GM23338 (cell line): ENCODE results near the gene CIITA. TPM values are rescaled to one million over a fixed set of nuclear protein-coding genes. Genes with fewer than 3 reads are reported as not detected.

ENCODE experiments used
- ATAC-seq: fragments of 200-7000 bp; cut with Tn5 transposase; 3 replicates; pipeline ENCODE4 v1.9.1; 2020
- DNase-seq: peaks from one replicate; pipeline ENCODE4 v3.0.0-alpha.2; 2015; ENCODE audit warnings: low spot score
- H2AFZ ChIP-seq: fragments of 200-600 bp; sonication (generic); 2 replicates; pipeline ENCODE4 v1.8.0; 2016; ENCODE audit warnings: antibody characterized with exemption, mild to moderate bottlenecking, moderate library complexity
- H3F3A ChIP-seq: fragments of 200-600 bp; sonication (generic); replicated peaks from 2 replicates; pipeline ENCODE4 v1.8.0; 2017; ENCODE audit warnings: antibody characterized with exemption, mixed run types, low read depth
- H3K27ac ChIP-seq: fragments of 200-600 bp; sonication (generic); 2 replicates; pipeline ENCODE4 v1.6.1; 2016; ENCODE audit warnings: low read depth
- H3K27me3 ChIP-seq: fragments of 200-600 bp; sonication (generic); 2 replicates; pipeline ENCODE4 v1.8.0; 2016; ENCODE audit warnings: mild to moderate bottlenecking, mixed run types, moderate library complexity; ENCODE audit not compliant: insufficient read depth
- H3K36me3 ChIP-seq: fragments of 200-600 bp; sonication (generic); 2 replicates; pipeline ENCODE4 v1.8.0; 2016; ENCODE audit warnings: mild to moderate bottlenecking; ENCODE audit not compliant: insufficient read depth
- H3K4me1 ChIP-seq: fragments of 200-600 bp; sonication (generic); 2 replicates; pipeline ENCODE4 v1.8.0; 2016; ENCODE audit warnings: mild to moderate bottlenecking, moderate library complexity; ENCODE audit not compliant: insufficient read depth
- H3K4me2 ChIP-seq: fragments of 200-600 bp; sonication (generic); 2 replicates; pipeline ENCODE4 v1.7.1; 2017; ENCODE audit warnings: mixed run types
- H3K4me3 ChIP-seq: fragments of 200-600 bp; sonication (generic); 2 replicates; pipeline ENCODE4 v1.6.1; 2016; ENCODE audit warnings: mixed run types
- H3K79me2 ChIP-seq: fragments of 200-600 bp; sonication (generic); replicated peaks from 2 replicates; pipeline ENCODE4 v1.8.0; 2017; ENCODE audit warnings: mild to moderate bottlenecking; ENCODE audit not compliant: insufficient read depth
- H3K9me2 ChIP-seq: fragments of 200-600 bp; sonication (generic); 2 replicates; pipeline ENCODE4 v1.8.0; 2017; ENCODE audit not compliant: insufficient read depth
- H4K20me1 ChIP-seq: fragments of 200-600 bp; sonication (generic); replicated peaks from 2 replicates; pipeline ENCODE4 v1.8.0; 2017; ENCODE audit warnings: mild to moderate bottlenecking; ENCODE audit not compliant: insufficient read depth
- H3K27ac Mint-ChIP-seq: 2 replicates; pipeline ENCODE4 v1.8.0; 2020; ENCODE audit warnings: inconsistent platforms, mild to moderate bottlenecking, moderate library complexity, mixed read lengths
- H3K27me3 Mint-ChIP-seq: 3 replicates; pipeline ENCODE4 v1.8.0; 2022; ENCODE audit warnings: low read depth, mild to moderate bottlenecking, moderate library complexity, mixed read lengths, inconsistent platforms; ENCODE audit not compliant: insufficient read depth, poor library complexity
- H3K36me3 Mint-ChIP-seq: 3 replicates; pipeline ENCODE4 v1.8.0; 2021; ENCODE audit warnings: low read depth, mild to moderate bottlenecking, inconsistent platforms, moderate library complexity, mixed read lengths
- H3K4me1 Mint-ChIP-seq: 3 replicates; pipeline ENCODE4 v1.8.0; 2020; ENCODE audit warnings: mild to moderate bottlenecking, inconsistent platforms, mixed read lengths
- H3K4me3 Mint-ChIP-seq: 3 replicates; pipeline ENCODE4 v1.8.0; 2021; ENCODE audit warnings: moderate library complexity, mild to moderate bottlenecking, inconsistent platforms, mixed read lengths
- H3K9me3 Mint-ChIP-seq: 3 replicates; pipeline ENCODE4 v1.8.0; 2020; ENCODE audit warnings: moderate library complexity, mild to moderate bottlenecking, inconsistent platforms, mixed read lengths
- CREB1 ChIP-seq: fragments of 250-450 bp; sonication (Bioruptor Pico); IDR thresholded peaks from 2 replicates; pipeline ENCODE4 v1.5.0; 2020; ENCODE audit warnings: low read depth, mild to moderate bottlenecking, moderate library complexity
- CTCF ChIP-seq, 2 experiments: fragments of 200-600 bp in 1 of 2; sonication (generic) in 1 of 2; conservative IDR thresholded peaks; 2 replicates each; pipeline versions ENCODE4 v1.5.1 to v1.6.1; 2016 to 2017; ENCODE audit warnings: antibody characterized with exemption in 2 of 2, low read depth in 2 of 2, mild to moderate bottlenecking in 2 of 2, moderate library complexity in 1 of 2
- ETS1 ChIP-seq: IDR thresholded peaks from 2 replicates; pipeline ENCODE4 v1.6.1; 2016; ENCODE audit warnings: antibody characterized with exemption
- EZH2 ChIP-seq: fragments of 200-600 bp; sonication (generic); IDR thresholded peaks from one replicate; pipeline ENCODE4 v1.8.0; 2017; ENCODE audit warnings: antibody characterized with exemption, mild to moderate bottlenecking, low read depth; ENCODE audit not compliant: unreplicated experiment
- EZH2phosphoT487 ChIP-seq: fragments of 200-600 bp; sonication (generic); IDR thresholded peaks from one replicate; pipeline ENCODE4 v1.8.1; 2018; ENCODE audit warnings: antibody characterized with exemption; ENCODE audit not compliant: unreplicated experiment
- JUNB ChIP-seq: IDR thresholded peaks from one replicate; pipeline ENCODE4 v1.6.1; 2016; ENCODE audit warnings: antibody characterized with exemption; ENCODE audit not compliant: unreplicated experiment
- NANOG ChIP-seq: IDR thresholded peaks from 2 replicates; pipeline ENCODE4 v1.6.1; 2016; ENCODE audit warnings: antibody characterized with exemption, borderline replicate concordance
- REST ChIP-seq: IDR thresholded peaks from one replicate; pipeline ENCODE4 v1.6.1; 2018; ENCODE audit warnings: antibody characterized with exemption; ENCODE audit not compliant: unreplicated experiment
- ZNF114 ChIP-seq: fragments of 250-450 bp; sonication (Bioruptor Pico); IDR thresholded peaks from 2 replicates; pipeline ENCODE4 v1.5.0; 2020; ENCODE audit warnings: mild to moderate bottlenecking, moderate library complexity
- ZNF462 ChIP-seq: fragments of 250-450 bp; sonication (Bioruptor Pico); IDR thresholded peaks from 2 replicates; pipeline ENCODE4 v1.5.0; 2020; ENCODE audit warnings: mild to moderate bottlenecking, moderate library complexity
- polyA plus RNA-seq: library from polyadenylated mRNA; unstranded; fragments of >200 nt; fragmentation: Nextera tagmentation; extraction: Ambion mirVana; gene quantifications from 2 replicates; pipeline ENCODE4 v1.2.1, GENCODE V29; 2016
- total RNA-seq: library from RNA; depleted of rRNA; stranded (reverse); fragments of >200 nt; shearing (Covaris generic); gene quantifications from 2 replicates; pipeline ENCODE4 v1.2.3, GENCODE V29; 2014

The CIITA gene
- total and polyA plus RNA-seq, 2 experiments from 2014 or later = 0.10 to 0.57 TPM

- no peaks in the 10 kb centered on the region for H3K4me1 ChIP-seq
- no peak overlapping the region for H3K4me2 ChIP-seq
- DNase-seq = no peak
- H3K9me3 Mint-ChIP-seq = no peaks in the 10 kb centered on the region
- no peak overlapping the region for H3K4me3 ChIP-seq
- H3K79me2 ChIP-seq = peaks cover 28% of the 10 kb centered on the region
- no peak overlapping the region for H3K27ac ChIP-seq
- peaks cover 3% of the 10 kb centered on the region for H3K4me1 Mint-ChIP-seq
- no peaks in the 10 kb centered on the region for H3K36me3 Mint-ChIP-seq
- H3K4me3 Mint-ChIP-seq = no peak overlapping the region
- H2AFZ ChIP-seq = no peak overlapping the region
- H4K20me1 ChIP-seq = peaks cover 35% of the 10 kb centered on the region
- no peaks in the 10 kb centered on the region for H3K27me3 ChIP-seq
- peaks cover 3% of the 10 kb centered on the region for H3K27me3 Mint-ChIP-seq
- ATAC-seq = no peak
- no peaks in the 10 kb centered on the region for H3F3A ChIP-seq
- TF ChIP-seq REST (no peak), NANOG (no peak), ZNF114 (CRISPR knock-in tag) (no peak), EZH2 (no peak), JUNB (no peak), CTCF (conservative IDR thresholded peaks at IDR 0.05; ENCODE audit: low read depth in 2 of 2) (no peak), CREB1 (CRISPR knock-in tag) (no peak), ETS1 (no peak), EZH2phosphoT487 (no peak), ZNF462 (CRISPR knock-in tag) (no peak)
- H3K27ac Mint-ChIP-seq = no peak overlapping the region
- H3K36me3 ChIP-seq = no peaks in the 10 kb centered on the region; the same call in 1 of the 2 replicates
- no peaks in the 10 kb centered on the region for H3K9me2 ChIP-seq
These were observed 57.5 kb downstream of the CIITA start for GRCh38 chr16:10934325-10935107.
